ENCODE data around the gene ITPR2.

DNA sequence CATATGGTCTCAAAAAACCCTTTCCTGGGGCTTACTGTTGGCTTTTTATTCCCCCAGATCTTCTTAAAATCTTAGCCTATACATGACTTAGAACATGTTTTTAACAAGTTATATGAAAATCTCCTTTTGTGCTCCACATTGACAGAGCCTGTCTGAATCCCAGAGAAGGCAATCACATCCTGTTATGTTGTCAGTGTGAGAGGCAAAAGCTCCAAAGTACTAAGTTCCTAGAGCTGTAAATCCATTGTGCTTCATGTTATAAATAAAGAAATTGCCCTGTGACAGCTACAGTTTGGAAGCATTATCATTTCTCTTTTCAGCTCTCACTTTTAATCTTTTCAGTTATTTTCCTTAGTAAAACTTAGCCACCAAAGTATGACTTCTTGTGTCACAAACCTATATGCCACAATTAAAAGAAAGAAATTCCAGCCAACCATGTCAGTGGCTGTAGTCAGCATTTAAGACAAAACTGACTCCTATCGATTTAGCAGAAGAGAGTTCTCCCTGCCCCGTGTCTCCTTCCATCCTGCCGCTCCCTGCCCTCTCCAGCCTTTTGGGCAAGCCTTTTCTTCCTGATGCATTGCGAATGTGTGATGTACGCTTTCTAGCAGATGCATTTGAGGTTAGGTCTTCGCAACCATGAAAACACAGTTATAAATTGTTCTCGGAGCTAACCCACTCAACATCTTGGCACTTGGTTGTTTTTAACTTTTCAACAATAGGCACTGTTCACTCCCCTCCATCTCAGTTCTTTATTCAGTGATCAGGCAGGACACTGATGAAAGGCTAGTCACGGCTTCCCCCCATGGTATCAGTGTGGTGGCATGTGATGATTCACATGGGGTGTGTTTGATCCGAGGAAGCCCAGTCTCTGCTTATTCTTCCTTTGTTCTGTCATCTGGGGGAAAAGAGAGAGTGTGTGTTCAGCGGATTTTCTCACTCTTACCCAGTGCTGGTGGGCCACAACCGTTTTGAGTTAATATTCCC, 494.1 kb downstream of the ITPR2 start:
- no peak for TF ChIP-seq EZH2phosphoT487 (IDR thresholded peaks at IDR 0.05; ENCODE audit: insufficient read depth, low read depth)
- no peak for TF ChIP-seq EZH2 (IDR thresholded peaks at IDR 0.05; ENCODE audit: insufficient read depth, poor library complexity, severe bottlenecking)
